Measurements from ENCODE around the gene PLCD1.

GRCh38 chr3:38051131-38051530 is 21.7 kb upstream of the PLCD1 start:
- no peak for TF ChIP-seq POLR2A (IDR thresholded peaks at IDR 0.05)
- TF ChIP-seq, protein P1, sequence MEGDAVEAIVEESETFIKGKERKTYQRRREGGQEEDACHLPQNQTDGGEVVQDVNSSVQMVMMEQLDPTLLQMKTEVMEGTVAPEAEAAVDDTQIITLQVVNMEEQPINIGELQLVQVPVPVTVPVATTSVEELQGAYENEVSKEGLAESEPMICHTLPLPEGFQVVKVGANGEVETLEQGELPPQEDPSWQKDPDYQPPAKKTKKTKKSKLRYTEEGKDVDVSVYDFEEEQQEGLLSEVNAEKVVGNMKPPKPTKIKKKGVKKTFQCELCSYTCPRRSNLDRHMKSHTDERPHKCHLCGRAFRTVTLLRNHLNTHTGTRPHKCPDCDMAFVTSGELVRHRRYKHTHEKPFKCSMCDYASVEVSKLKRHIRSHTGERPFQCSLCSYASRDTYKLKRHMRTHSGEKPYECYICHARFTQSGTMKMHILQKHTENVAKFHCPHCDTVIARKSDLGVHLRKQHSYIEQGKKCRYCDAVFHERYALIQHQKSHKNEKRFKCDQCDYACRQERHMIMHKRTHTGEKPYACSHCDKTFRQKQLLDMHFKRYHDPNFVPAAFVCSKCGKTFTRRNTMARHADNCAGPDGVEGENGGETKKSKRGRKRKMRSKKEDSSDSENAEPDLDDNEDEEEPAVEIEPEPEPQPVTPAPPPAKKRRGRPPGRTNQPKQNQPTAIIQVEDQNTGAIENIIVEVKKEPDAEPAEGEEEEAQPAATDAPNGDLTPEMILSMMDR (IDR thresholded peaks at IDR 0.05): no peak

Data from uterus (tissue), 2 donors.